Prostate gland (tissue), 2 donors: ENCODE measurements around the gene PDE11A.

Experiments
- POLR2A ChIP-seq: fragments of 450-650 bp; IDR thresholded peaks from one replicate; pipeline ENCODE4 v1.6.1; 2016; ENCODE audit warnings: antibody characterized with exemption, mild to moderate bottlenecking
- POLR2AphosphoS5 ChIP-seq: sonication (generic); formaldehyde crosslinking; IDR thresholded peaks from one replicate; pipeline ENCODE4 v1.6.1; 2017; ENCODE audit warnings: antibody characterized with exemption
- TF ChIP-seq, protein P1 (sequence below), 4 experiments: fragments of 200-600 bp in 2 of 4; fragments of 450-650 bp in 2 of 4; sonication (generic) in 2 of 4; IDR thresholded peaks; 1 replicate in 3 of 4; 2 replicates in 1 of 4; pipeline ENCODE4 v1.5.1; 2016 to 2019; ENCODE audit warnings: antibody characterized with exemption in 4 of 4, mild to moderate bottlenecking in 2 of 4, moderate library complexity in 2 of 4

DNA sequence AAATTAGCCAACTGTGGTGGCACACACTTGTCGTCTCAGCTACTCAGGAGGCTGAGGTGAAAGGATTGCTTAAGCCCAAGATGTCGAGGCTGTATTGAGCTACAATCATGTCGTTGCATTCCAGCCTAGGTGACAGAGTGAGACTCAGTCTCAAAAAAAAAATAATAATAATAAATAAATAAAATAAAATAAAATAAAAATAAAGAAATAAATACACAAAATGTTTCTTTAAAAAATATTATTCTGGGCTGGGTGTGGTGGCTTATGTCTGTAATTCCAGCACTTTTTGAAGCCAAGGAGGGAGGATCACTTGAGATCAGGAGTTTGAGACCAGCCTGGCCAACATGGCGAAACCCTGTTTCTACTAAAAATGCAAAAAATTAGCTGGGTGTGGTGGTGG lies 407.2 kb downstream of the PDE11A start:
- TF ChIP-seq, protein P1, sequence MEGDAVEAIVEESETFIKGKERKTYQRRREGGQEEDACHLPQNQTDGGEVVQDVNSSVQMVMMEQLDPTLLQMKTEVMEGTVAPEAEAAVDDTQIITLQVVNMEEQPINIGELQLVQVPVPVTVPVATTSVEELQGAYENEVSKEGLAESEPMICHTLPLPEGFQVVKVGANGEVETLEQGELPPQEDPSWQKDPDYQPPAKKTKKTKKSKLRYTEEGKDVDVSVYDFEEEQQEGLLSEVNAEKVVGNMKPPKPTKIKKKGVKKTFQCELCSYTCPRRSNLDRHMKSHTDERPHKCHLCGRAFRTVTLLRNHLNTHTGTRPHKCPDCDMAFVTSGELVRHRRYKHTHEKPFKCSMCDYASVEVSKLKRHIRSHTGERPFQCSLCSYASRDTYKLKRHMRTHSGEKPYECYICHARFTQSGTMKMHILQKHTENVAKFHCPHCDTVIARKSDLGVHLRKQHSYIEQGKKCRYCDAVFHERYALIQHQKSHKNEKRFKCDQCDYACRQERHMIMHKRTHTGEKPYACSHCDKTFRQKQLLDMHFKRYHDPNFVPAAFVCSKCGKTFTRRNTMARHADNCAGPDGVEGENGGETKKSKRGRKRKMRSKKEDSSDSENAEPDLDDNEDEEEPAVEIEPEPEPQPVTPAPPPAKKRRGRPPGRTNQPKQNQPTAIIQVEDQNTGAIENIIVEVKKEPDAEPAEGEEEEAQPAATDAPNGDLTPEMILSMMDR (IDR thresholded peaks at IDR 0.05), result no peak
- no peak for TF ChIP-seq POLR2A
- TF ChIP-seq POLR2AphosphoS5, result no peak
